ENCODE results near the gene NOL11.
A peak's percentile ranks its signal among the peaks of the same experiment; 100 is the strongest.
"Not testable (repeated sequence)": the region's sequence is repeated elsewhere in the genome, so short reads cannot be mapped to it uniquely, and the experiment has no call there.

Gene NOL11

DNA sequence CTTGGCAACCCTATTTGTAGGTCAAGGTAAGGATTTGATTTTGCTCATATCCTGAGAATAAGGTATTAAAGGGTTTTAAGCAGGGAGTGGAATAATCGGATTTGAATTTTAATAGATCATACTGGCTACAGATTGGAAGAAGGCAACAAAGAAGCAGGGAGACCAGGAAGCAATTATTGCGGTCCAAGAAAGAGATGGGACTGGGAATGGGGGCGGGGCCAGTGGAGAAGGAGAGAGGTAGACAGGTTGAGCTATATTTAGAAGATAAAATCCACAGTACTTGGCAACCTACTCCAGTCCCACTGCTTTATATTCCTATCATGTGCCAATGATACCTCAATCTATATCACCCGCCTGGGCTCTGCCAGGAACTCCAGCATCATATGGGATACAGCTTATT lies 5.8 kb upstream of the NOL11 start:
- no peak for DNase-seq

- no peak for DNase-seq
These were observed 5.4 kb upstream of the NOL11 start for GRCh38 chr17:67712375-67712774.

- no peak for DNase-seq
These were observed 4.6 kb upstream of the NOL11 start for GRCh38 chr17:67713169-67713568.

DNA sequence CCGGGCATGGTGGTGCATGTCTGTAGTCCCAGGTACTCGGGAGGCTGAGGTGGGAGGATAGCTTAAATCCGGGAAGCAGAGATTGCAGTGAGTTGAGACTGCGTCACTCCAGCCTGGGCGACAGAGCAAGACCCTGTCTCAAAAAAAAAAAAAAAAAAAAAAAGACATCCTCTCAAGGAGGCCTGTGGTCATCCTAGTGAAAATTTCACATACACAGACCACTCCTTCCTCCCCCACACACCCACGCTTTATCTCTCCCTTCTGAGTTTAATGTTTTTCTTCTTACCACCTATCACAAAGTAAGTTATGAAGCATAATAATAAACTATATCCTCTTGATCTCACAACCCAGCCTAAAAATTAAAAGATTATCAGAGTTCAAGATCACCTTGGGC lies 1.3 kb upstream of the NOL11 start:
- no peak for DNase-seq

- DNase-seq: no peak
These were observed 528 bp upstream of the NOL11 start for GRCh38 chr17:67717192-67717623.

DNA sequence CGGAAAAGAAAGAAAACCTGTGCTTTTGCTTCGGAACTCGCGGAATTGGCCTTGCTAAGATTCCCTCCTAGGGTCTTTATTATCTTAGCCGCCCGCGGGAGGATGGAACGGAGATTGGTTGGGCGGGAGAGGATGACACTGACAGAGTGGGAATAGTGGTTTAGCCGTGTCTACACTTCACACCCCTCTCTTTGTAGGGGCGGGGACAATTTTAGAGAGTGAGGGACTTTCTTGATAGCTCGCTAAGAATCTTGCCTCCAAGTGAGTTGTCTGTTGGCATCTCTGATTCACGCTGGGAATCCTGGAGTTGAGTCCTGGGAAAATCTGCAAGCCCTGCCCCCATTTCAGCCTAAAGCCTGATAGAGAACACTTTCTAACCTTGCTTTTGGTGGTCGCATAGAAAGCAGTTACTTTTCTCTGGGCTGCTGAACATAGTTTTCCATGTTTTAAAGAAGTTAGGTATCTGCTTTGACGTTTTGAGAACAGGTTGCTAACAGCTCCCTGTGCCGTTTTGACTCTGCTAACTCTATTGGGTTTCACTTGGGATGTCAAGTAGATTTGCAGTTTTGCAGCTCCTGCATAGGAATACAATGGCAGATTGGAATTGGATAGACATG lies 697 bp downstream of the NOL11 start:
- DNase-seq: no peak

DNA sequence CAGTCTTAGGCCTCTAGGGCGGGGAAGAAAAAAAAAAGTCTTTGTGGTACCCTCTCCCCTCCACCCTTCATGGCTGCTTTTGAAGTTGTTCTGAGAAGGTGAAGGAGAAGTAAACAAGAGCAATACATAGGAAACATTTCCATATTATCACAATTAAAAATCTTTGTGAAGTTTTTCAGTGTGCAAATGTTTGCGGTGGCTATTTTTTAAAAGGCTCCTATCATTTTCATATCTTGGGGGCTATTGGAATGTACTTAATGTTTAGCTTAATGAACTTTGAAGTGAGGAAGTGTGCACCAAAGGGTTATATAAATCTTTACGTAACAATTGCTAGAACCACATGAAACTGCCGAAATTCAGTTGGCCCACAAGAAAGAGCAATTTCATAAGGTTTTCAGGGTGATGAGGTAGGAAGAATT lies 7.6 kb downstream of the NOL11 start:
- no peak for DNase-seq

DNA sequence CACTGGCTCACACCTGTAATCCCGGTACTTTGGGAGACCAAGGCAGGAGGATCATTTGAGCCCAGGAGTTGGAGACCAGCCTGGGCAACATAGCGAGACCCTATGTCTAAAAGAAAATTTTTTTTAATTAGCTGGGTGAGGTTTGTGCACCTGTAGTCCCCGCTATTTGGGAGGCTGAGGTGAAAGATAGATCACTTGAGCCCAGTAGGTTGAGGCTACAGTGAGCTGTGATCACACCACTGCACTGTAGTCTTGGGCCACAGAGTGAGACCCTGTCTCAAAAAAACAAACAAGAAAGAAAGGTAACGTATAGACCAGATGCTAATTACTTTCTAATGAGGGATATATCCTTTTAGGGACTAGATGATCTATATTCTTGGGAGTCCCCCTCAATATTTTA lies 8.1 kb downstream of the NOL11 start:
- no peak for DNase-seq

GRCh38 chr17:67727152-67728039 lies 9.7 kb downstream of the NOL11 start:
- DNase-seq: not testable (repeated sequence)

DNA sequence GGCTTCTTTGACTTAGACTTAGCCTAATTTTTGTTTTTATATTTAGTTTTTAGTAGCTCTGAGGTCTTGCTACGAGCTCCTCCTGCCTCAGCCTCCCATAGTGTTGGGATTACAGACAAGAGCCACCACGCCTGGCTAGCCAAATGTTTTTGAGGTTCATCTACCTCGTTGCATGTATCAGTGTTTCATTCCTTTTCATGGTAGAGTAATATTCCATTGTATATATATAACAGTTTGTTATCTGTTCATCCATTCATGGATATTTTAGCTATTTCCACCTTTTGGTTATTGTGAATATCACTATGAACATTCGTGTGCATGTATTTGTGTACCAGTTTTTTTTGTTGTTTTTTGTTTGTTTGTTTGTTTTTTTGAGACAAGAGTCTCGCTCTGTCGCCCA lies 12.2 kb downstream of the NOL11 start:
- no peak for DNase-seq

GRCh38 chr17:67730731-67731130 lies 13.0 kb downstream of the NOL11 start:
- no peak for DNase-seq

- DNase-seq: no peak
These were observed 15.7 kb downstream of the NOL11 start for GRCh38 chr17:67733449-67733848.

DNA sequence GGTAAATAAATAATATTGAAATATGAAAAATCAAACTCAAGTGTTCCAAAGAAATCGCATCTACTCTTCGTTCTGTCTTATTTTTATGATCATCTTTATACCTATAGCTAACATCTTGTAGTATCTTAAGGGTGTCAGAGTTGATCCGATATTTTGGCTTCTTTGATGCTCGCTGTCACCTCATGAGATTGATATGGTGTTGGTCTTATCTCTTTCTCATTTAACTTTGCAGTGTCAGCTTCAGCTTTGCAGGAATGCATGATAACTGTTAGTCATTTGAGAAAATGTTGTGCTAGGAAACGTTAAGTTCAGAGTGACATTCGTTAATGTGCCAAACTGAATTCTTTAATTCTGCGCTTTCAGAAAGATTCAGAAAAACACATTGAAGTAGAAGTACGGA lies 19.4 kb downstream of the NOL11 start:
- no peak for DNase-seq

DNA sequence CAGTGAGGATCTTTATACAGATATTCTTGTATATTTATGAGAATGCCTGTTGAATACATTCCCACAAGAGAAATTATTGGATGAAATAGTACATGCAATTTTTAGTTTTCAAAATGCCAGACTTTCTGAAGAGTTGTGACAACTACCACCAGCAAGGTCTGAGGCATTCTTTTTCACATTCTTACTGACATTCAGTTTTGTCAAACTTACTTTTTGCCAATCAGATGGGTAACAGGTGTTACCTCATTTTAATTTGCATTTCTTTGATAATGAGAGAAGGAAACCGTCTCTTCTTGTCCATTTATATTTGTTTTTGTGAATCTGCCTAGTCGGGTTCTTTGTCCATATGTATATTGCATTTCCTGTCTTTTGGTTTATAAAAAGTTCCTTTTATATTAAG lies 24.3 kb downstream of the NOL11 start:
- no peak for DNase-seq

DNA sequence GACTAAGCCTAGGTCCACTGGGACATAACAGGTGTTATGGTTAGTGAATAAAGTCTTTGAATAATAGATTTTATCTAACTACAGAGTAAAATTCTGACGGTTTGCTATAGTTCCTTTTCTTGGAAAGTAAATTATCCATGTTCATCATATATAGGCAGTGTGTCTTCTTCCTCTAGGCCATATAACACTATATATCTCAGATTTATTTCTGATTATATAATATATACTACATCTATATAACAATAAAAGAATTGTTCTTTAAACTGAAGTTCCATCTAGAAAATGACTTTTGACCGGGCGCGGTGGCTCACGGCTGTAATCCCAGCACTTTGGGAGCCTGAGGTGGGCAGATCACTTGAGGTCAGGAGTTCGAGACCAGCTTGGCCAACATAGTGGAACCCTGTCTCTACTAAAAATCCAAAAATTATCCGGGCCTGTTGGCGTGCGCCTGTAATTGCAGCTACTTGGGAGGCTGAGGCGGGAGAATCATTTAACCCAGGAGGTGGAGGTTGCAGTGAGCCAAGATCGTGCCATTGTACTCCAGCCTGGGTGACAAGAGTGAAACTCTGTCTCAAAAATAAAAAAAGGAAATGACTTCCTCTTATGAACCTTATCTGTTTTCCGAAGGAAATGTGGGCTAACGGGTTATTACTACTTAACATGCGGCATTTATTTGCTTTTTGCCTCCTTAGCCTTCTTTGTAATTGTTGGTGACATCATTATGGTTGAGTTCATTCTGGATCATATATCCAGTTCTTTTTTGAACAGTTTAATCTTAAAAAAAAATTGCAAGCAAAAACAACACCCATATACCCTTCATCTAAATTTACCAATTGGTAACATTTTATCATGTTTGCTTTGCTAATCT lies 29.2 kb downstream of the NOL11 start:
- peak; percentile 13 for DNase-seq

GRCh38 chr17:67747681-67748235 lies 30.0 kb downstream of the NOL11 start:
- DNase-seq: no peak

- no peak for DNase-seq
These were observed 32.3 kb downstream of the NOL11 start for GRCh38 chr17:67750067-67750466.

DNA sequence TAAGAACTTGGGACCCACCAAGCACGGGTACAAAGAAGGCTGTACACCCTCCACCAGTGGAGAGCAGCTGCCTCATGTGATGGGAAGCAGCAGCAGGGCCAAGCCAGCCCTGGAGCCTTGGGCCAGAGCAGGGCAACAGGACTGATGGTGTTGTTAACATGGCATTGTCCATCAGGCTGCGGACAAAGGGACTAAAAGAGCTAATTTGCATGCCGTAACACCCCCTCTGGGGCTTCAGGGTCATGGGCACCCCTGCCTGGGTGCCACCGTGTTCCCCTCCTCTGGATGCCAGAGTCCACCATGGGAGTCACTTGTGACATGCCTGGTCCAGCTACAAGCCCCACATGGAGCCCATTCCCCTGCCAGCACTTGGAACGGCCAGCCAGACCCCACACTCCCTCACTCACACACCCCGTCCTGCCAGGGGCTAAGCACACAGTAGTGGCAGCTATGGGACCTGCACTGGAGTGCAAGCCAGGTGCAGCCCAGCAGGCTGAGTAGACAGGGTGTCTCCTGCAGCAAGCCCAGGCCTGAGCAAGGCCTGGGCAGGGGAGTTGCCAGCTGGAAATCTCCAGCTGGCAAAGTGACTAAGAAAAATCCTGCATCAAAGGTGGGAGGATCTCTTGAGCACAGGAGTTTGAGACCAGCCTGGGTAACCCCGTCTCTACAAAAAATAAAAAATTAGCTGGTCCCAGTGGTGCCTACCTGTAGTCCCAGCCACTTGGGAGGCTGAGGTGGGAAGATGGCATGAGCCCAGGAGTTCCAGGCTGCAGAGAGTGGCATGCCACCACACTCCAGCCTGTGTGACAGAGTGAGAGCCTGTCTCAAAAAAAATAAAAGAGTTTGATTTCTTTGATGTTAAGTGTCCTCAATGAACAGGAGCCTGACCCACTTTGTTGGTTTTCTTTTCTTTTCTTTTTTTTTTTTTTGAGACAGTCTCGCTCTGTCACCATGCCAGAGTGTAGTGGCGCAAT lies 33.7 kb downstream of the NOL11 start:
- no peak for DNase-seq

DNA sequence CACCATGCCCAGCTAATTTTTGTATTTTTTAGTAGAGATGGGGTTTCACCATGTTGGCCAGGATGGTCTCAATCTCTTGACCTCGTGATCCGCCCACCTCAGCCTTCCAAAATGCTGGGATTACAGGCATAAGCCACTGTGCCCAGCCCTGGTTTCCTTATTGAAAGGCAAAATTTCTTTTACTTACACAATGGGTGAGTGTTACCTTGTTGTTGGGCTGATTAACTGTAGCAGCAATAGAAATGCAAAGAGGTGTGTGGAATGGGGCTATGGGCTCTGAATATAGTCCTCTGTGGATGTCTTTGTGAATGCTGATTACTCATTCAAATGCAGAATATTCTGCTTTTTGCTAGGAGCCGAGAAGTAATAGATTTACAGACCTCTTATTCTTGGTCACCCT lies 34.4 kb downstream of the NOL11 start:
- not testable (repeated sequence) for DNase-seq

DNA sequence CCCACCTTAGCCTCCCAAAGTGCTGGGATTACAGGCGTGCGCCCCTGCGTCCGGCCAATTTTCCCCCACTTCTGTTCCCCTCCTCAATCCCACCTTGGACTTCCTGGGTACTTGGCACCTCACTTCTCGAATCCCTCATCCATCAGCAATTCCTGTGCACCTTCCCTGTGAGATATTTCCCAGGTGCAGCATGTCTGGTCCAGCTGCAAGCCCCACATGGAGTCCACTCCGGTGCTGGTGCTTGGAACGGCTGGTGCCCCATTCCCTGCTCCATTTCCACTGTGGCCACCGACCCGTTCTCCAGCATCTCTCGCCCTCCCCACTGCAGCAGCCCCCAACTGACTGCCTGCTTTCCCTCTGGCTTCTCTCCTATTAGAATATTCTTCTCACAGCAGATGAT lies 35.3 kb downstream of the NOL11 start:
- no peak for DNase-seq

DNA sequence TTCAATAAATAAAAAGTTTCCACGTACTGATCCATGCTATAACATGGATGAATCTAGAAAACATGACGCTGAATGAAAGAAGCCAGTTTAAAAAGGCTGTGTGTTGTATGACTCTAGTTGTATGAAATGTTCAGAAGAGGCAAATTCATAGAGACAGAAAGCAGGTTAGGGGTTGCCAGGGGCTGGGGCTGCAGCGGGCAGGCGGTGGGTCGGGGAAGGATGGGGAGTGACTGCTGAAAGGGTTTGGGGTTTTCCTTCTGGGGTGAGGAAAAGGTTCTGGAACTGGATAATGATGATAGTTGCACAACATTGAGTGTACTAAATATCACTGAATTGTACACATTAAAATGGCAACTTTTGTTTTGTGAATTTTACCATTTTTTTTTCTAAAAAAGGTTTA lies 36.3 kb downstream of the NOL11 start:
- DNase-seq: no peak

GRCh38 chr17:67754686-67755085 lies 37.0 kb downstream of the NOL11 start:
- DNase-seq: not testable (repeated sequence)
